ENCODE data around the gene UIMC1. TPM values are rescaled to one million over a fixed set of nuclear protein-coding genes. Genes with fewer than 3 reads are reported as not detected.
"Not testable (repeated sequence)": the region's sequence is repeated elsewhere in the genome, so short reads cannot be mapped to it uniquely, and the experiment has no call there.

Gene UIMC1
- total RNA-seq, 1 donor from 2014 or later, result 45.2 TPM

DNA sequence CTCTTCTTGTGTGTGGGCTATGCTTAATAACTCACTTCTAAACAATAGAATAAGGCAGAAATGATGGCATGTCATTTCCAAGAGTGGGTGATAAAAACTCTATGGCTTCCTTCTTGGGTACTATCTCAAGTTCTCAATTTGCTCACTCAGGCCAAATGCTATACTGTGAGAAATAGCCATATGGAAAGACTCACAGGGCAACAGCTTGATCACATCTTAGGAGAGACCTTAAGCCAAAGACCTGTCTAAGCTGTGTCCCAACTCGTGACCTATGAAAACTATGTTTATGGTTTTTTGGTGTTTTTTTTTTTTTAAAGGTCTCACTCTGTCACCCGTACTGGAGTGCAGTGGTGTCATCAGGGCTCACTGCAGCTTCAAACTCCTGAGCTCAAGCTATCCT lies 2.1 kb upstream of the UIMC1 start:
- H3K27ac Mint-ChIP-seq, result no peak overlapping the region
- no peak for DNase-seq (ENCODE audit: low spot score in 2 of 2, unreplicated experiment in 2 of 2)
- no peak overlapping the region for H3K4me3 Mint-ChIP-seq
- no peaks in the 10 kb centered on the region for H3K27me3 Mint-ChIP-seq (ENCODE audit: low read depth)
- no peaks in the 10 kb centered on the region for H3K36me3 Mint-ChIP-seq
- no peak for TF ChIP-seq CTCF (IDR thresholded peaks at IDR 0.05; ENCODE audit: unreplicated experiment)
- no peaks in the 10 kb centered on the region for H3K9me3 Mint-ChIP-seq
- H3K4me1 Mint-ChIP-seq, result peaks cover 13% of the 10 kb centered on the region

- H3K4me1 Mint-ChIP-seq, result peaks cover 16% of the 10 kb centered on the region
- peak; percentile 45 to 78 for DNase-seq (ENCODE audit: low spot score in 2 of 2, unreplicated experiment in 2 of 2)
- peak overlapping the region; percentile 85 for H3K4me3 Mint-ChIP-seq
- no peaks in the 10 kb centered on the region for H3K27me3 Mint-ChIP-seq (ENCODE audit: low read depth)
- TF ChIP-seq CTCF (IDR thresholded peaks at IDR 0.05; ENCODE audit: unreplicated experiment), result no peak
- no peaks in the 10 kb centered on the region for H3K36me3 Mint-ChIP-seq
- no peaks in the 10 kb centered on the region for H3K9me3 Mint-ChIP-seq
- H3K27ac Mint-ChIP-seq, result peak overlapping the region; percentile 93
Measured at GRCh38 chr5:177005619-177006264, 837 bp downstream of the UIMC1 start.

DNA sequence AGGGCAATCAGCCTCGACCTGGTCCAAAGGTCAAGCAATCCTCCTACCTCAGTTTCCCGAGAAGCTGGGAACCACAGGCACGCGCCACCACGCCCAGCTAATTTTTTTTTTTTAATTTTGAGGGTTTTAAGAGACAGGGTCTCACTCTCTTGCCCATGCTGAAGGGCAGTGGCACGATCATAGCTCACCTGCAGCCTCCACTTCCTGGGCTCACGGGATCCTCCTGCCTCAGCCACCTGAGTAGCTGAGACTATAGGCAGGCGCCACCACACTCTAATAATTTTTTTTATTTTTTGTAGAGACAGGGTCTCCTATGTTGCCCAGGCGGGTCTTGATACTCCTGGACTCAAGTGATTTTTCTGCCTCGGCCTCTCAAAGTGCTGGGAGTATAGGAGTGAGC lies 1.6 kb downstream of the UIMC1 start:
- TF ChIP-seq CTCF (IDR thresholded peaks at IDR 0.05; ENCODE audit: unreplicated experiment), result no peak
- peak overlapping the region; percentile 93 for H3K27ac Mint-ChIP-seq
- H3K9me3 Mint-ChIP-seq, result no peaks in the 10 kb centered on the region
- no peaks in the 10 kb centered on the region for H3K27me3 Mint-ChIP-seq (ENCODE audit: low read depth)
- H3K4me3 Mint-ChIP-seq, result peak overlapping the region; percentile 85
- peaks cover 16% of the 10 kb centered on the region for H3K4me1 Mint-ChIP-seq
- H3K36me3 Mint-ChIP-seq, result no peaks in the 10 kb centered on the region
- DNase-seq (ENCODE audit: low spot score in 2 of 2, unreplicated experiment in 2 of 2), result no peak

GRCh38 chr5:177003649-177004048 lies 2.9 kb downstream of the UIMC1 start:
- no peak overlapping the region for H3K27ac Mint-ChIP-seq

DNA sequence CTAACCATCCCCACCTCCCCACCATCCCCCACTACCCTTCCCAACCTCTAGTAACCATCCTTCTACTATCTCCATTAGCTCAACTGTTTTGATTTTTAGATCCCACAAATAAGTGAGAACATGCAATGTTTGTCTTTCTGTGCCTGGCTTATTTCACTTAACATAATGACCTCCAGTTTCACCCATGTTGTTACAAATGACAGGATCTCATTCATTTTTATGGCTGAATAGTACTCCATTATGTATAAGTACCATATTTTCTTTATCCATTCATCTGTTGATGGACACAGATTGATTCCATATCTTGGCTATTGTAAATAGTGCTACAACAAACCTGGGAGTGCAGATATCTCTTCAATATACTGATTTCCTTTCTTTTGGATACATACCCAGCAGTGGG lies 7.1 kb downstream of the UIMC1 start:
- H3K27ac Mint-ChIP-seq; H3K9me3 Mint-ChIP-seq; H3K27me3 Mint-ChIP-seq (ENCODE audit: low read depth); H3K4me3 Mint-ChIP-seq; DNase-seq (ENCODE audit: low spot score in 2 of 2, unreplicated experiment in 2 of 2): not testable (repeated sequence)
- peaks cover 11% of the 10 kb centered on the region for H3K4me1 Mint-ChIP-seq
- peaks cover 12% of the 10 kb centered on the region for H3K36me3 Mint-ChIP-seq

More at GRCh38 chr5:177003649-177004048, 2.9 kb downstream of the UIMC1 start:
- H3K27me3 Mint-ChIP-seq (ENCODE audit: low read depth), result no peaks in the 10 kb centered on the region
- no peak for DNase-seq (ENCODE audit: low spot score in 2 of 2, unreplicated experiment in 2 of 2)
- H3K36me3 Mint-ChIP-seq, result peaks cover 3% of the 10 kb centered on the region
- H3K4me3 Mint-ChIP-seq, result no peak overlapping the region
- peaks cover 16% of the 10 kb centered on the region for H3K4me1 Mint-ChIP-seq
- no peak for TF ChIP-seq CTCF (IDR thresholded peaks at IDR 0.05; ENCODE audit: unreplicated experiment)
- H3K9me3 Mint-ChIP-seq, result no peaks in the 10 kb centered on the region

DNA sequence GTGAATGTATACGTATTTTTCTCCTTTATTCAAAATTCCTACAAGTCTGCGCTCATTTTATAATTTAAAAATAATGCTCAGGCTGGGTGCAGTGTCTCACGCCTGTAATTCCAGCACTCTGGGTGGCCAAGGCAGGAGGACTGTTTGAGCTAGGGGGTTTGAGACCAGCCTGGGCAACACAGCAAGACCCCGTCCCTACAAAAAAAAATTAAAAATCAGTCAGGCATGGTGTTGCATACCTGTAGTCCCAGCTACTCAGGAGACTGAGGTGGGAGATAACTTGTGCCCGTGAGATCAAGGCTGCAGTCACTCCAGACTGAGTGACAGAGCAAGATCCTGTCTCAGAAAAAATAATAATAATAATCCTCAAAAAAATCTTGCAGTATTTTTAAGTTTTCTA lies 7.8 kb downstream of the UIMC1 start:
- peaks cover 11% of the 10 kb centered on the region for H3K9me3 Mint-ChIP-seq
- TF ChIP-seq CTCF (IDR thresholded peaks at IDR 0.05; ENCODE audit: unreplicated experiment), result no peak
- no peak overlapping the region for H3K4me3 Mint-ChIP-seq
- no peaks in the 10 kb centered on the region for H3K27me3 Mint-ChIP-seq (ENCODE audit: low read depth)
- H3K4me1 Mint-ChIP-seq, result peaks cover 5% of the 10 kb centered on the region
- no peak for DNase-seq (ENCODE audit: low spot score in 2 of 2, unreplicated experiment in 2 of 2)
- H3K36me3 Mint-ChIP-seq, result peaks cover 13% of the 10 kb centered on the region
- no peak overlapping the region for H3K27ac Mint-ChIP-seq
